Activated CD8-positive, alpha-beta memory T cell treated with anti-CD3 and anti-CD28 coated beads for 24 hours (primary cell): ENCODE measurements around the gene TNFRSF18.

Experiments
- DNase-seq: peaks from one replicate; pipeline ENCODE4 v3.0.0-alpha.2; 2020

Gene TNFRSF18

GRCh38 chr1:1226566-1227362, 20.4 kb upstream of the TNFRSF18 start:
- DNase-seq = no peak

- DNase-seq = no peak
Measured at GRCh38 chr1:1225913-1226312, 19.5 kb upstream of the TNFRSF18 start.

GRCh38 chr1:1225238-1225845, 18.9 kb upstream of the TNFRSF18 start:
- DNase-seq = no peak

- DNase-seq = no peak
Measured at GRCh38 chr1:1223891-1224290, 17.5 kb upstream of the TNFRSF18 start.

GRCh38 chr1:1223321-1223720, 16.9 kb upstream of the TNFRSF18 start:
- no peak for DNase-seq

- DNase-seq = no peak
Measured at GRCh38 chr1:1222575-1223225, 16.3 kb upstream of the TNFRSF18 start.

- DNase-seq = no peak
Measured at GRCh38 chr1:1221887-1222574, 15.6 kb upstream of the TNFRSF18 start.

- DNase-seq = no peak
Measured at GRCh38 chr1:1220197-1220596, 13.8 kb upstream of the TNFRSF18 start.

- no peak for DNase-seq
Measured at GRCh38 chr1:1219341-1219740, 12.9 kb upstream of the TNFRSF18 start.

GRCh38 chr1:1218524-1219200, 12.3 kb upstream of the TNFRSF18 start:
- DNase-seq = no peak

GRCh38 chr1:1217621-1218523, 11.5 kb upstream of the TNFRSF18 start:
- no peak for DNase-seq

GRCh38 chr1:1216770-1217620, 10.6 kb upstream of the TNFRSF18 start:
- no peak for DNase-seq

GRCh38 chr1:1215881-1216605, 9.7 kb upstream of the TNFRSF18 start:
- DNase-seq = no peak

- DNase-seq = no peak
Measured at GRCh38 chr1:1215080-1215676, 8.8 kb upstream of the TNFRSF18 start.

- DNase-seq = peak; percentile 83
Measured at GRCh38 chr1:1213345-1214265, 7.2 kb upstream of the TNFRSF18 start, which contains the start of gene TNFRSF4. TNFRSF4 (minus strand) TSS chr1:1214153; CDS start chr1:1214127, 26 bp downstream.

- DNase-seq = no peak
Measured at GRCh38 chr1:1212780-1213344, 6.5 kb upstream of the TNFRSF18 start.

- DNase-seq = no peak
Measured at GRCh38 chr1:1211541-1212441, 5.4 kb upstream of the TNFRSF18 start.
